BLaER1 (cell line): ENCODE measurements around the gene TDP2.
"Not testable (repeated sequence)": the region's sequence is repeated elsewhere in the genome, so short reads cannot be mapped to it uniquely, and the experiment has no call there.

ENCODE experiments used
- H3K27ac ChIP-seq: shearing (Covaris generic); formaldehyde crosslinking; 2 replicates; pipeline ENCODE4 v1.8.1; 2022
- H3K27me3 ChIP-seq: shearing (Covaris generic); formaldehyde crosslinking; 2 replicates; pipeline ENCODE4 v1.8.1; 2022
- H3K36me3 ChIP-seq: shearing (Covaris generic); formaldehyde crosslinking; 2 replicates; pipeline ENCODE4 v1.8.1; 2022
- H3K4me1 ChIP-seq: shearing (Covaris generic); formaldehyde crosslinking; 2 replicates; pipeline ENCODE4 v1.8.1; 2022
- H3K4me2 ChIP-seq: shearing (Covaris generic); formaldehyde crosslinking; 2 replicates; pipeline ENCODE4 v1.8.1; 2022
- H3K4me3 ChIP-seq: shearing (Covaris generic); formaldehyde crosslinking; 2 replicates; pipeline ENCODE4 v1.8.1; 2022
- H3K9ac ChIP-seq: shearing (Covaris generic); formaldehyde crosslinking; 2 replicates; pipeline ENCODE4 v1.8.1; 2022
- H3K9me3 ChIP-seq: shearing (Covaris generic); formaldehyde crosslinking; 2 replicates; pipeline ENCODE4 v1.8.1; 2022
- H4K20me1 ChIP-seq: shearing (Covaris generic); formaldehyde crosslinking; 2 replicates; pipeline ENCODE4 v1.8.1; 2022
- Cebpa-rat ChIP-seq: shearing (Covaris generic); IDR thresholded peaks from 2 replicates; pipeline ENCODE4 v1.8.1; 2022

TDP2 gene

DNA sequence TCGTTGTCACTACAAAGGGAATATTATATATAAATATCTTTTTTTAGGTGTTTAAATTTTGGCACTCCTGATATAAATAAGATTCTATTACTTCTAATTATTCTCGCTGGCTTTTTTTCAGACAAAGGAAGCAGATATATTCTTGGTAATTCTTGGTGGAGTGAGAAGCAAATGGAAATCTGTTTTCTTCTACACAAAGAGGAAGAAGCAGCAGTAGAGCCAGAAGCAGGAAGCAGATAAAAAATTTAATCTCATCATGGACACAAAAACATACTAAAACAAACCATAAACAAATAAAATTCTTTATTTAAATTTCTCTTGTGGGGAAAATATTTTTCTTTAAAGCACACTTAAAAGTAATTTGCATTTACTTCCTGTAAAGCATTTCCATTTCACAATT is 17.0 kb downstream of the TDP2 start:
- no peaks in the 10 kb centered on the region for H3K9me3 ChIP-seq
- no peak overlapping the region for H3K4me2 ChIP-seq
- no peak overlapping the region for H3K27ac ChIP-seq
- H3K4me3 ChIP-seq: no peak overlapping the region
- H3K9ac ChIP-seq: no peak overlapping the region
- TF ChIP-seq Cebpa-rat: no peak
- H3K27me3 ChIP-seq: peaks cover 9% of the 10 kb centered on the region
- peaks cover 11% of the 10 kb centered on the region for H3K4me1 ChIP-seq
- peaks cover 50% of the 10 kb centered on the region for H3K36me3 ChIP-seq
- peaks cover 16% of the 10 kb centered on the region; the same call in 1 of the 2 replicates for H4K20me1 ChIP-seq

DNA sequence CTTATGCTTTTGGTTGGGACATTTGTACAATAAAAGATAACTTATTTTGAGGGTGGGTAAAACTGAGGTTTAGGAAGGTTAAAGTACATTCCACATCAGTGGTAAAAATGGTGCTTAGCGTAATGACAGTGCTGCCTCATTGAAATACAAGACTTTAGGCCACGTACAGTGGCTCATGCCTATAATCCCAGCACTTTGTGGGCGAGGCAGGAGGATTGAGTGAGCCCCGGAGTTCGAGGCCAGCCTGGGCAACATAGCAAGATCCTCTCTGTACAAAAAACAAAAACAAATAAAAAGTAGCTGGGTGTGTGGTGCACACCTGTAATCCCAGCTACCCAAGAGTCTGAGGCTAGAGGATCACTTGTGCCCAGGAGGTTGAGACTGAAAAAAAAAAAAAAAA is 18.4 kb downstream of the TDP2 start:
- no peak overlapping the region for H3K4me3 ChIP-seq
- peaks cover 9% of the 10 kb centered on the region for H3K27me3 ChIP-seq
- H3K4me2 ChIP-seq: no peak overlapping the region
- H3K36me3 ChIP-seq: peaks cover 38% of the 10 kb centered on the region
- TF ChIP-seq Cebpa-rat: no peak
- no peak overlapping the region for H3K27ac ChIP-seq
- peaks cover 11% of the 10 kb centered on the region; the same call in 1 of the 2 replicates for H4K20me1 ChIP-seq
- no peak overlapping the region for H3K9ac ChIP-seq
- H3K9me3 ChIP-seq: no peaks in the 10 kb centered on the region
- peaks cover 11% of the 10 kb centered on the region for H3K4me1 ChIP-seq

DNA sequence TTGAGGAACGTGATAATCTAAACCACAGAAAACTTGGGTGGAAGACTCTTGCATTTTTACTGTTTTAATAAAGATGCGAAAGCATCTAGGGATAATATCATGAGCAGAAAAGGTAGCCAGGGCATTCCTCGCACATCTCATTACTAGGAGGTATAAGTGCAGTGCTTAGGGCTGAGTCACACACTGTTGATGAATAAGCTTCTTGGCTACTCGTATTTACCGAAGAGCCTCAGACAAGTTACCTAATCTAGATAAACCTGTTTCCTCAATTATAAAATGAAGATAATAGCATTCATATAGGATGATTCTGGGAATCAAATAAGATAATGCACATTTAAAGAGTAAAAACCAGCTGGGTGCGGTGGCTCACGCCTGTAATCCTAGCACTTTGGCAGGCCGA is 19.9 kb downstream of the TDP2 start:
- H4K20me1 ChIP-seq: 0 out of 2 replicates have a peak, but pooled peaks cover 7% of the 10 kb centered on the region
- H3K36me3 ChIP-seq: peaks cover 23% of the 10 kb centered on the region
- no peak overlapping the region for H3K4me2 ChIP-seq
- H3K9ac ChIP-seq: no peak overlapping the region
- H3K4me3 ChIP-seq: no peak overlapping the region
- no peak for TF ChIP-seq Cebpa-rat
- H3K9me3 ChIP-seq: no peaks in the 10 kb centered on the region
- H3K27ac ChIP-seq: no peak overlapping the region
- H3K27me3 ChIP-seq: peaks cover 9% of the 10 kb centered on the region
- peaks cover 11% of the 10 kb centered on the region for H3K4me1 ChIP-seq

DNA sequence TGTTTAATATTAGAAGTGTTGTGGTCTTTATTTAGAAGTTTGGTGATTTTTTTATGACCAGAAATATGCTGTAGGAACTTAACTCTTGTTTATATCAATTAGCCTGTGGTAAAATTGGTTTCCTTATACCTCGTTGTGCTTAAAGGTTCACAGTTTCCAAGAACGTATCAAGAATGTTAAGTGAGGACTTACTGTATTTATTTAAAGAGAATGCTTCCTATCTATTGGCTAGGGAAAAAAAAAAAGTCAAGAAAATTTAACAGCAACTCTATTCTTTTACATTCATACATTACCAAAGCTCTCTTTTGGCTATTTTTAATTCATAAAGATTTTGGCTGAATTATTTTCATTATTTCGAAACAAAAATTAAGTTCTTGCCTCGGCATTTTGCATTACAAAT is 22.3 kb downstream of the TDP2 start:
- Histone ChIP-seq H3K36me3 (0 out of 2 replicates have a peak, but pooled peaks cover 3% of the 10 kb centered on the region), H3K27ac (no peak overlapping the region), H3K4me2 (no peak overlapping the region), H3K9ac (no peak overlapping the region), H4K20me1 (no peaks in the 10 kb centered on the region), H3K27me3 (peaks cover 9% of the 10 kb centered on the region), H3K4me1 (peaks cover 11% of the 10 kb centered on the region), H3K4me3 (no peak overlapping the region), H3K9me3 (peaks cover 3% of the 10 kb centered on the region; the same call in 1 of the 2 replicates)
- no peak for TF ChIP-seq Cebpa-rat

DNA sequence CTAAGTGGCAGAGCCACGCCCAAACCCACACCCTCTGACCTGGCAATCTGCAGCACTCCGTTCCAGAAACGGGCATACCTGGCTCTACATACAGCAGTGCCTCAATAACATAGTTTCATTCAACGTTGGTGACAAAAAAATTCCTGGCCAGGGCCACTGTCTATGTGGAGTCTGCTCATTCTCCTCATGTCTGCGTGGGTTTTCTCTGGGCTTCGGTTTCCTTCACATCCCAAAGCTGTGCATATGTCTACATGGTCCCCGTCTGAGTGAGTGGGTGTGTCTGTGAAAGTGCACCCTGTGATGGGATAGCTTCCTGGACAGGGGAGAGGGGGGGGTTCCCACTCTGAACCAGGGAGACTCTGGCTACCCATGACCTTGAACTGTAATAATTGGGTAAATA is 22.8 kb downstream of the TDP2 start:
- H4K20me1 ChIP-seq: no peaks in the 10 kb centered on the region
- H3K4me2 ChIP-seq: no peak overlapping the region
- TF ChIP-seq Cebpa-rat: no peak
- H3K9ac ChIP-seq: no peak overlapping the region
- peaks cover 11% of the 10 kb centered on the region for H3K4me1 ChIP-seq
- H3K9me3 ChIP-seq: peaks cover 7% of the 10 kb centered on the region; the same call in 1 of the 2 replicates
- no peak overlapping the region for H3K4me3 ChIP-seq
- H3K27ac ChIP-seq: no peak overlapping the region
- H3K36me3 ChIP-seq: no peaks in the 10 kb centered on the region
- H3K27me3 ChIP-seq: peaks cover 9% of the 10 kb centered on the region

DNA sequence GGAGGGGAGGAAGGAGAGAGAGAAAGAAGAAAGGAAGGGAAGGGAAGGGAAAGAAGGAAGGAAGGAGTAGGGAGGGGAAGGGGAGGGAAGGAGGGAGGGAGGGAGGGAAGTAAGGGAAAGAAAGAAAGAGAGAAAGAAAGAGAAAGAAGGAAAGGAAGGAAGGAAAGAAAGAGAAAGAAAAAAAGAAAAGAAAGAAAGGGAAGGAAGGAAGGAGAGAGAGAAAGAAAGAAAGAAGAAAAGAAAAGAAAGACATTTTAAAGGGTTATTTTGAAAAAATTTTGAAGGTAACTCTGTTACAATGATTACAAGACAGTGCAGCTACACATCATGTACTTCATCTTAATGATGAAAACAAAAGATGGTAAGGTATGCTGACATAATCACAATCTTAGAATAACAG is 24.6 kb downstream of the TDP2 start:
- no peak overlapping the region for H3K4me2 ChIP-seq

DNA sequence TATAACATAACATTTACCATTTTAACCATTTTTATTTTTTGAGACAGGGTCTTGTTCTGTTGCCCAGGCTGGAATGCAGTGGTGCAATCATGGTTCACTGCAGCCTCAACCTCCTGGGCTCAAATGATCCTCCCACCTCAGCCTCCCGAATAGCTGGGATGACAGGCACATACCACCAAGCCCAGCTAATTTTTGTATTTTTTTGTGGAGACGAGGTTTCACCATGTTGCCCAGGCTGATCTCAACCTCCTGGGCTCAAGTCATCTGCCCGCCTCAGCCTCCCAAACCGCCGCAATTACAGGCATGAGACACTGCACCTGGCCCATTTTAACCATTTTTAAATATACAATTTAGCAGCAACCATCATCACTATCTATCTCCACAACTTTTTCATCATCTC is 26.1 kb downstream of the TDP2 start:
- H3K4me2 ChIP-seq, H3K36me3 ChIP-seq, H3K27ac ChIP-seq, H3K27me3 ChIP-seq, H4K20me1 ChIP-seq, H3K4me3 ChIP-seq, H3K4me1 ChIP-seq, H3K9ac ChIP-seq: not testable (repeated sequence)
- H3K9me3 ChIP-seq: peaks cover 18% of the 10 kb centered on the region

More for the DNA sequence above, 24.6 kb downstream of the TDP2 start:
- H3K4me3 ChIP-seq: no peak overlapping the region
- H4K20me1 ChIP-seq: no peaks in the 10 kb centered on the region
- H3K36me3 ChIP-seq: no peaks in the 10 kb centered on the region
- TF ChIP-seq Cebpa-rat: no peak
- peaks cover 9% of the 10 kb centered on the region for H3K27me3 ChIP-seq
- peaks cover 13% of the 10 kb centered on the region; the same call in 1 of the 2 replicates for H3K9me3 ChIP-seq
- H3K9ac ChIP-seq: no peak overlapping the region
- peaks cover 11% of the 10 kb centered on the region for H3K4me1 ChIP-seq
- H3K27ac ChIP-seq: no peak overlapping the region

DNA sequence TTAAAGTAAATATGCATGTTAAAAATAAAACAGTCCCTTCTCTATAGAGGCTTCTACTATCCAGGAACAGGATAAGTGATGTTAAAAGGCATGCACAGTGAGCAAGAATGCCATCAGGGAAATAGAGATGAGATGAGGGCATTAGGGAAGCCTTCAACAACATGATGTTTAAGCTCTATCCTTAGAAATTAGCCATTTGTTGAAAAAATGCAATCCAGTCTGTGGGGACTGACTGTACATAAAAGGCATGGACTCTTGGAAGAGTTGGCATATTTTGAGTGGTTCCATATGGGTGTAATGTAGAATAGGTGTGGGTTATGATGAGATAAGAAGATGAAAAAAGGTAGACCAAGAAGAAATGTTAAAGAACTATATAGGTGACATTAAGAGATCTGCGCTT is 26.5 kb downstream of the TDP2 start:
- Histone ChIP-seq H3K9ac (no peak overlapping the region), H3K4me3 (no peak overlapping the region), H3K27me3 (peaks cover 3% of the 10 kb centered on the region; the same call in 1 of the 2 replicates), H3K9me3 (peaks cover 23% of the 10 kb centered on the region), H3K4me1 (peaks cover under 1% of the 10 kb centered on the region; the same call in 1 of the 2 replicates), H4K20me1 (no peaks in the 10 kb centered on the region), H3K27ac (no peak overlapping the region), H3K4me2 (no peak overlapping the region), H3K36me3 (no peaks in the 10 kb centered on the region)
- TF ChIP-seq Cebpa-rat: no peak

DNA sequence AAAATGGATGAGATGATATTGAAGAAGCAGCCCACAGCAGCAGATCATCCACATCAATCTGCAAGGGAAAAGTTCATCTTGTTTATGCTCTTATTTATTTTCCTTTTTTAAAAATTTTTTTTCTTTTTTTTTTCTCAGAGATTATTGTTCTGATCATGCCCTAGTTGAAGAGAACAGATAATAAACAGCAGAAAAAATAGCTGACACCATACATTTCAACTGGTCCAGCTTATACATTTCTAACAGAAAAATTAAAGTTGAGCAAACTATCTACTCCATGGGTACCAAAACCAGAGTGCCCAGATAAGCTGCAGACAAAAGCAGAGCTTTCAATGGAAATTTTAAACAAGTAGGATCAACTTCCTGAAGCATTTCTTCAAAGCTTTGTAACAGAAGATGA is 30.0 kb downstream of the TDP2 start:
- no peak overlapping the region for H3K27ac ChIP-seq
- no peak for TF ChIP-seq Cebpa-rat
- H4K20me1 ChIP-seq: no peaks in the 10 kb centered on the region
- H3K9ac ChIP-seq: no peak overlapping the region
- no peaks in the 10 kb centered on the region for H3K4me1 ChIP-seq
- H3K27me3 ChIP-seq: no peaks in the 10 kb centered on the region
- no peaks in the 10 kb centered on the region for H3K36me3 ChIP-seq
- no peak overlapping the region for H3K4me3 ChIP-seq
- no peak overlapping the region for H3K4me2 ChIP-seq
- H3K9me3 ChIP-seq: peaks cover 25% of the 10 kb centered on the region

DNA sequence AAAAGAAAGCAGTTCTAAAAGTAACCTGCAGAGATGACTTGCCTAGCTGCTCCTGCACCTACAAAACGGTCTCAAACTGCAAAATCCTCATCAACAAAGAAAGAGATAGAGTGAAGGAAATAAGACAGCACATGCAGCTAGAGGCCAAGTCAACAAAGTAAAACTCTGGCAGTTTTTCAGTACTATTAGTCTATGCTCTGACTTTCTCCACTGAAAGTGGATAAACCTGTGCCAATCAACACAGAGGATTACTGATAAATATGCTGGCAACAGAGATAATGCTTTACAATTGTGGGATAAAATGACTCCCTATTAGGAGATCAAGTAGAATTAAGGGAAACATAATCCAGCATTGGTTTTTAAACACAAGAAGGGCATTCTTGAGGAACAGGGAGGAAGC is 34.1 kb downstream of the TDP2 start:
- Histone ChIP-seq H4K20me1 (no peaks in the 10 kb centered on the region), H3K27ac (no peak overlapping the region), H3K36me3 (no peaks in the 10 kb centered on the region), H3K4me1 (no peaks in the 10 kb centered on the region), H3K9ac (no peak overlapping the region), H3K4me2 (no peak overlapping the region), H3K9me3 (peaks cover 12% of the 10 kb centered on the region), H3K4me3 (no peak overlapping the region), H3K27me3 (no peaks in the 10 kb centered on the region)
- TF ChIP-seq Cebpa-rat: no peak

DNA sequence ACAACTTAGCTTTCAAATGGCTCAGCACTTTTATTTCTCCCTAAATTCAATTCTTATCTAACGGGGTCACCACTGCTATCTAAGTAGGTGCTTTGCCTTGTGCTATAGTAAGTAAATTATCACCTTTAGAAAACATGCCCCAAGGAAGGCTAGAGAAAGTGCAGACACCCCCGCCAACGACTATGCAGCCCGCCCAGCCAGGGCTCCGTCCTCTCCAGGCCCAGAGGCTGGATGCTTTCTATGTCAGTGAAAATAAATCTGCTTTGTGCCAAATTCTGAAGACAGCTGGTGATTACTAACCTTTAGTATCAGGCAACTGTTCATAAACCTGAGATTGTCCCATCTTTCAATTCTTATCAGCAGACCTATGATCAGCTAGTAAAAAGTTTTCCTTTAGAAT is 35.0 kb downstream of the TDP2 start:
- H3K9ac ChIP-seq: no peak overlapping the region

More for the DNA sequence above, 35.0 kb downstream of the TDP2 start:
- H4K20me1 ChIP-seq: no peaks in the 10 kb centered on the region
- H3K4me2 ChIP-seq: no peak overlapping the region
- H3K27ac ChIP-seq: no peak overlapping the region
- H3K9me3 ChIP-seq: peaks cover 12% of the 10 kb centered on the region
- no peak for TF ChIP-seq Cebpa-rat
- no peaks in the 10 kb centered on the region for H3K27me3 ChIP-seq
- H3K4me3 ChIP-seq: no peak overlapping the region
- no peaks in the 10 kb centered on the region for H3K4me1 ChIP-seq
- H3K36me3 ChIP-seq: no peaks in the 10 kb centered on the region
